ENCODE data around the gene CGB8.
"Not testable (repeated sequence)": the region's sequence is repeated elsewhere in the genome, so short reads cannot be mapped to it uniquely, and the experiment has no call there.

CGB8 gene

DNA sequence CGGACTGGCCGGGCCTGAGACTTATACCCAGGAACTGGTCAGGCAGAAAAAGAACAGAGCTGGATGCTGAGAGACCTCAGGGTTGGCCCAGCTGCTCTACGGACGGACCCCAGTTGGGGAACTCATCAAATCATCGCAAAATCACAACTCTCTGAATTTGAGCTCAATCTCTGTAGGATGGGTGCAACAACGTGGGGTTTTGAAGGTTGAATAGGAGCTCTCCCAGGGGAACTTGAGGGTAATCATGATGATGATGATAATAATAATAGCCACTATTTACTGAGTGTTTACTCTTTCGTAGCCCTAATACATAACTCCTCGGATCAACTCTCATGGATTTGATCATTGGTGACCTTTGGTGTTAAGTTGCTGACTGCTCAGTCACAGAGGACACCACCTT, 18.6 kb downstream of the CGB8 start:
- not testable (repeated sequence) for DNase-seq (ENCODE audit: low spot score)

DNA sequence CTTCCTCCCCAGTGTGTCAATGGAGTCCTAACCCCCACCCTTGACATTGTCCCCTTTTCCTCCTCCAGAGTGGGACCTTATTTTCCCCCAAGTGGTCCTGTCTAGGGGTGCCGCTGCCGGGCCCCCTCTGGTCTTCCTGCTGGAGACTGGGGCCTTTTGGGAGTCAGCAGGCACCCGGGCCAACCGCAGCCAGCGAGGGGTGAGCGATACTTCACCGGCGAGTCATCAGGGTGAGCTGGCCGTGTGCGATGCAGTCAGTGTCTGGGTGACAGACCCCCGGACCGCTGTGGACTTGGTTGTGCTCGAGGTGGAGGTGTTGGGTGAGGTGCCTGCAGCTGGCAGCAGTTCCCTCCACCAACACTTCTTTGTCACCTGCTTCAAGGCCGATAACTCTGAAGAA, 19.2 kb downstream of the CGB8 start:
- not testable (repeated sequence) for DNase-seq (ENCODE audit: low spot score)

DNA sequence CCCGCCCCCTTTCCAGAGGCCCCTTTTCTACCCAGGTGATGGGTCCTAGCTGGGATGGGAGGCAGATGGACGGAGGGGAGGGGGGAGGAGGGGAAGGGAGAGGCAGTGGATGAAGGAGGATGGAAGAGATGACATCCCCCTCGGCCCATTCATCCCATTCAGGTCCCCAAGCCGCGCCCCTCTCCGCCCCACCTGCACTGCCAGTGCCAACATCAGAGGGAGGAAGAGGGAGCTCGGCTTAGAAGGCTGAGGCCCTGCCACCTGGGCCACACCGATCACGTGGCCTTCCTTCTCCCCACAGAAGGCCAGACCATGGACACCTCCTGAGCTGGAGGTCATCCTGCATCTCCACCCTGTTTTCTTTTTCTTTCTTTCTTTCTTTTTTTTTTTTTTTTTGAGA, 20.2 kb downstream of the CGB8 start:
- DNase-seq (ENCODE audit: low spot score) = not testable (repeated sequence)

DNA sequence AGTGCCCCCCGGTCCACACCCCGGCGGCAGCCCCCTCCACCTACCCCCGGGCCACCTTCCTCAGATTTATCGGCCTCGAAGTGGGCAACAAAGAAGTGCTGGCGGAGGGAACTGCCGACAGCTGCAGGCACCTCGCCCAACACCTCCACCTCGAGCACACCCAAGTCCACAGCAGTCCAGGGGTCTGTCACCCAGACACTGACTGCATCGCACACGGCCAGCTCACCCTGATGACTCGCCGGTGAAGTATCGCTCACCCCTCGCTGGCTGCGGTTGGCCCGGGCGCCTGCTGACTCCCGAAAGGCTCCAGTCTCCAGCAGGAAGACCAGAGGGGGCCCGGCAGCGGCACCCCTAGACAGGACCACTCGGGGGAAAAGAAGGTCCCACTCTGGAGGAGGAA, 23.3 kb downstream of the CGB8 start:
- DNase-seq (ENCODE audit: low spot score) = not testable (repeated sequence)

DNA sequence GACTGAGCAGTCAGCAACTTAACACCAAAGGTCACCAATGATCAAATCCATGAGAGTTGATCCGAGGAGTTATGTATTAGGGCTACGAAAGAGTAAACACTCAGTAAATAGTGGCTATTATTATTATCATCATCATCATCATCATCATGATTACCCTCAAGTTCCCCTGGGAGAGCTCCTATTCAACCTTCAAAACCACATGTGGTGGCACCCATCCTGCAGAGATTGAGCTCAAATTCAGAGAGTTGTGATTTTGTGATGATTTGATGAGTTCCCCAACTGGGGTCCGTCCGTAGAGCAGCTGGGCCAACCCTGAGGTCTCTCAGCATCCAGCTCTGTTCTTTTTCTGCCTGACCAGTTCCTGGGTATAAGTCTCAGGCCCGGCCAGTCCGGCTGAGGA, 23.8 kb downstream of the CGB8 start:
- DNase-seq (ENCODE audit: low spot score) = not testable (repeated sequence)

DNA sequence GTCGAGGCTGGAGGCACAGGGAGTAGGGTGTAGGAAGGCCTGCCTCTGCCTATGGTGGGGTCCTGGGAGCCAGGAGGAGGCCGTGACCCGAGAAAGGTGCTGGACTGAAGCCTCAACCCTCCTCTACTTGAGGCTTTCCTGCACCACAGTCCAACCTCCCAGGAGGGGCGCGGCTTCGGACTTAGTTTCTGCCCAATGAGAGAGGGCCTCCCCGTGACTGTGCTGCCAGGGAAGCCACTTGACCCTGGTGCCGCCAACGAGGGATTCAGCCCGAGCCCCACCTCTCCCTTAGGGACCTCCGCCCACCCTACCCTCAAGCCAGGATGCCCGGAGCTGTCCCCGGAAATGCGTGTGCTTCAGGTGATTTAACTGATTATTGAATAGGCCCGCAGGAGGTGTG, 24.7 kb downstream of the CGB8 start, which contains the start of gene CGB3:
Gene CGB3, minus strand, starts transcription at position 101 of the 400 bp plus-strand sequence. CDS start 362 bp downstream, outside the sequence.
- DNase-seq (ENCODE audit: low spot score) = not testable (repeated sequence)

DNA sequence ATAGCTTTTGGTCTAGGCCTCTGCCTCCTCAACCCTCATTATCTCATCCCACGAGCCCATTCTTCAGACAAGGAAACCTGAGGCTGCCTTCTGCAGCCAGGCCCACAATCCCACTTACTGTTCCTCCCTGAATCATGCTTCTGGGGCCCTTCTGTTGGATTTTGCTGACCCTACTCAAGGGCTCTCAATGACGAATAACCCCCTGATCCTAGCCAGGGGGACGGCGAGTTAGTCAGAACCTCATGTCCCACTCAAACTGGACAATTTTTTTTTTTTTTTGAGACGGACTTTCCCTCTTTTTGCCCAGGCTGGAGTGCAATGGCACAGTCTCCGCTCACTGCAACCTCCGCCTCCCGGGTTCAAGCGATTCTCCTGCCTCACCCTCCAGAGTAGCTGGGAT, 26.8 kb downstream of the CGB8 start:
- no peak for DNase-seq (ENCODE audit: low spot score)

DNA sequence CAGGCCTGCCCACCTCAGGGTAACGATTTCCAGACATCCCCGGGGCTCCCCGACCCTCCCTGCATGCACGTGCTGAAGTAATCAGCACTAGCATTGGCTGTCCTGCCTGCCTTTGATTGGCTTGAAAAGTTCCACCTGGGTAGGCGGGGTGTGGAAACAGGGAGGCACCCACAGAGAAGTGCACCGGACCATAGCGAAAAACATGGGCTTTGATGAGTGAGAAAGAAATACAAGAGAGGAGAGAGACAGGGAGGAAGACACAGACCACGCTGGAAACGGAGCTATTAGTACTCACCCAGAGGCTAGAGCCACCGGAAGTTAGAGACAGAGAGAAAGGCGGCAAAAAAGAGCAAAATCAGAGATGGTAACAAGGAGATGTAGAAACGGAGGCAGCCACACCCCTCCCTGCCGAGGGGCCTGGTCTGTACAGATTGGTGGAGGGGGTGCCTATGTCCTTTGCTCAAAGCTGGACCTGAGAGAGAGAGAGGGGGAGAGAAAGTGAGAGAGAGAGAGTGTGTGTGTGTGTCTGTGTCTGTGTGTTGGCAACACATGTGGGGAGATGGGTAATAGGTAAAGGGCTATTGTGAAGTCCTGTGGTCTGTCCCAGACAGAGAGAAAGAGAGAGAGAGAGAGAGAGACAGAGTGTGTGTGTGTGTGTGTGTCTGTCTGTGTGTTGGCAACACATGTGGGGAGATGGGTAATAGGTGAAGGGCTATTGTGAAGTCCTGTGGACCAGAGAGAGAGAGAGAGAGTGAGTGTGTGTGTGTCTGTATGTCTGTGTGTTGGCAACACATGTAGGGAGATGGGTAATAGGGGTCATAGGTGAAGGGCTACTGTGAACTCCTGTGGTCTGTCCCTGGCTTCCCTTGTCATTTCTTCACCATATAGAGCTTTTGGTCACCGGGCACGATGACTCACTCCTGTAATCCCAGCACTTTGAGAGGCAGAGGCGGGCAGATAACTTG, 27.7 kb downstream of the CGB8 start:
- peak; percentile 45 for DNase-seq (ENCODE audit: low spot score)

DNA sequence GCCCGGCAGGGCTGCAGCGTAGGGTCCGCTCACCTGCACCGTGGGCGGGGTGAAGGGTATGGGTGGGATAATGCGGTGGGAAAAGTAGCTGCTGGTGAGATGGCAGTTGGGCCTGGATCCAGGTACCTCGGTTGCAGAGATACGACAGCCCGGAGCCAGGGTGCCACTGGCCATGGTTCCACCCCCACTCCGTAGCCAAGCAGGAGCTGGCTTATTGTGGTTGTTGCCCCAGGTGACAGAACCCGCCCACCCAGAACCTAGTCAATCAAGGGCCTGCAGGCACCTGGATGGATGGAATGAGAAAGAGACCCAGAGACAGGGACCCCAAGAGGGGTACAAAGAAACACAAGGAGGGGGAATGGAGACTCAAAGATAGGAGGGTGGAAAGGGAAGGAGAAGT, 28.6 kb downstream of the CGB8 start:
- no peak for DNase-seq (ENCODE audit: low spot score)

DNA sequence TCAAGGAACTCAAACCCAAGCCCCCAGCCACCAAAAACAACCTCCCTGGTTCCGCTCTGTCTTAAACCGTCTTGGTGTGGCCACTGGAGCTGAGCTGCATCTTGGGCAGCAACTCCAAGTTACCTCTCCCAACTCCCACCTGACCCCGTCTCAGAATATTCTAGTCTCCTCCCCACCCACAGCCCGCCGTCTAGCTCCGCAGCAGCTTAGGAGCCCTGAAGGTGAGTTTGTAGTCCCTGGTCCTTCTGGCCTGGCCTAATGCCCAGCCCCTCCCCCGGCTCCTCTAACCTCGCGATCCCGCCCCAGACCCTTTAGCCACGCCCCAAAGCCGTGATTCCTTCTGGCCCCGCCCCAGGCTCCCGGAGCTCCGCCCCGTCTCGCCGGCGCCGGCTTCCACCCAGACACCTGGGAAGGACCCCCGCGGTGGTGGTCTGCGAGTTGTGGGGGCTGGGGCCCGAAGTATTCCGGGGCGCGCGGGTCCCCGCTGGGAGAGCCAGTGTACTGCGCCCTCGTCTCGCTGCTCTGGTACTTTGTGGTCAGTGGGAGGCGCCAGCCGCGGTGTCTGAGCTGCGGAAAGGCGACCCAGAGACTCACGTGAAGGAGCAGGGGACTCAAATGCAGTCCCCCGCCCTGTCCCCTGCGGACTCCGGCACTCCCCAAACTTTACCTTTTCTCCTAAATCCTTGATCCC, 29.5 kb downstream of the CGB8 start:
- DNase-seq (ENCODE audit: low spot score) = peak; percentile 41

DNA sequence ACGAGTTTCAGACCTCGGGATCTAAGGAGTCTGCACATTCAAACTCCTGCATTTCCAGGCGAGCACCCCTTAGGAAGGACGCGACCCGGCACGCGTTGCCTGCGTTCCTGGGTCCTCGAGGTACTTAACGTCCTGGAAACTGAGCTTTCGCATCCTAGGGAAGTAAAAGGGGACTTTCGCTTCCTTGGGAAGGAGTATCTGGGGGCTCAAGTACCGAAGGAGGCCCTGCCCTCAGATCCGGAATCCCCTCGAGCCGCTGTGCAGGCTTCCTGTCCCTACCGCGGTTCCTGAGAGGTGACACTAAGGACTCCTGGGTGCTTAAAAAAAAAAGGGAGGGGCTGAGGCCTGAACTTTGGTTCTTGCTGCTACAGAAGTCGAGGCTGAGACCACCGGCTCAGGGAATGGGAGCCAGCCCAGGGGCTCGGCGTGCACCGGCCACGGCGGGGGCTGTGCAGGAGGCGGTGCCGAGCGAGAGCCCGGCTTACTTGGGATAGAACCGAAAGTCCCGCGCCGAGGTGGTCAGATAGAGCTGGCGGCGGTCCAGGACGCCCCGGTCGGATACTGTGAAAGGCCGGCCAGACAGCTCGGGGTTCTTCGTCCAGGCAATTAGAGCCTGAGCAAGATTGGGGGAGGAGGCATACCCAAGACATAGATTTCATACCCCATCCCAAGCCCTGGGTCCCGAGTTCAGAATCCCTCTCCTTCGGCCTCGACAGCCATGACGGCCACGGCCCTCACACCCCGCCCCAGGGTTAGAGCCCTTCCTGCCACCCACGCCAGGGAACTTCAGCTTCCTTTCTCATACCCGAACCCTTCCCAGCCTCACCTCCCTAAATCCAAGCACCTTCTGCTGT, 30.3 kb downstream of the CGB8 start:
- not testable (repeated sequence) for DNase-seq (ENCODE audit: low spot score)

DNA sequence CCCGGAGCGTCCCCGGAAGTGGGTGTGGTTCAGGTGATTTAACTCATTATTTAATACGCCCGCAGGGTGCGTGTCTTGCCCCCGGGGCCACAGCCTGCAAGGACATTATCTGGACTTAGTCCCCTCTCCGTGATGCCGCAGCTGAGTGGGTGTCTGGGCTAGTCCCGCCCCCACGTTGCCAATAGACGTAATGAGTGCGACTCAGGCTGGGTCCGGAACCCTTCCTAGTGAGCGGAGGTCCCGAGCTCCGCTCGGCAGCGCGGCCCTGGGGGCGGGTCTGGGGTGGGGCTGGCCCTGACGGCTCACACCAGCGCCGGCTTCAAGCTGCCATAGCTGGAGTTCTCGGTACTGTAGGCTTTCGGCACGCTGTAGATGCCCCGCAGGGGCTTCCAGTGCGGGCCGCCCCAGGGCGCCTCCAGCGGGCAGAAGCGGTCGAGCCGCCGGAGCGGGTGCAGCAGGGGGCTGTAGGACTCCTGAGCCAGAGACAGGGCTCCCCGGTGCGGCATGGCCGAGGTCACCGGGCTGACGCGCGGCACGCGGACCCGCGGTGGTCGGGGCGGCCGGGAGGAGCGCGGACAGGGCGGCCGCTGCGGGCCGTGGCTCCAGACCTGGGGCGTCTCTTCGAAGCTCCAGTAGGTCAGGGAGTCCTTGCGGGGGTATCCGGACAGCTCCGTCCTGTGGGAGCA, 31.1 kb downstream of the CGB8 start:
- peak; percentile 79 for DNase-seq (ENCODE audit: low spot score)

DNA sequence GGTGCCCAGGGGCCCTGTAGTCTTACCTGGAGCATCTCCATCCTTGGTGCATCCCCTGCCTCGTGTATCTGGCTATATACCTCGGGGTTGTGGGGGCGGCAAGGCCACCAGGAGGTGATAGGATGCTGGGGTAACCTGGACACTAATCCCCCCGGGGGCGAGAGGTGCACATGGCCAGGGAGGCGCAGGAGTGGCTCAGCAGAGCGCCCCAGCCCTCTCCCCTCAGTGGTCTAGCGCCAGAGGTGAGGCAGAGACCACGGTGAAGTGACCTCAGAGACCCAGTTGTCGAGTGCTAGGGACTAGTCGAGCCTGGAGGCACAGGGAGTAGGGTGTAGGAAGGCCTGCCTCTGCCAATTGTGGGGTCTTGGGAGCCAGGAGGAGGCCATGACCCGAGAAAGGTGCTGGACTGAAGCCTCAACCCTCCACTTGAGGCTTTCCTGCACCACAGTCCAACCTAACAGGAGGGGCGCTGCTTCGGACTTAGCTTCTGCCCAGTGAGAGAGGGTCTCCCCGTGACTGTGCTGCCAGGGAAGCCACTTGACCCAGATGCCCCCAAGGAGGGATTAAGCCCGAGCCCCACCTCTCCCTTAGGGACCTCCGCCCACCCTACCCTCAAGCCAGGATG, 31.8 kb downstream of the CGB8 start, which contains the start of gene LHB:
Gene LHB, minus strand, starts transcription at position 51 of the 625 bp plus-strand sequence. Its CDS starts 10 bp downstream, at position 41.
- no peak for DNase-seq (ENCODE audit: low spot score)

DNA sequence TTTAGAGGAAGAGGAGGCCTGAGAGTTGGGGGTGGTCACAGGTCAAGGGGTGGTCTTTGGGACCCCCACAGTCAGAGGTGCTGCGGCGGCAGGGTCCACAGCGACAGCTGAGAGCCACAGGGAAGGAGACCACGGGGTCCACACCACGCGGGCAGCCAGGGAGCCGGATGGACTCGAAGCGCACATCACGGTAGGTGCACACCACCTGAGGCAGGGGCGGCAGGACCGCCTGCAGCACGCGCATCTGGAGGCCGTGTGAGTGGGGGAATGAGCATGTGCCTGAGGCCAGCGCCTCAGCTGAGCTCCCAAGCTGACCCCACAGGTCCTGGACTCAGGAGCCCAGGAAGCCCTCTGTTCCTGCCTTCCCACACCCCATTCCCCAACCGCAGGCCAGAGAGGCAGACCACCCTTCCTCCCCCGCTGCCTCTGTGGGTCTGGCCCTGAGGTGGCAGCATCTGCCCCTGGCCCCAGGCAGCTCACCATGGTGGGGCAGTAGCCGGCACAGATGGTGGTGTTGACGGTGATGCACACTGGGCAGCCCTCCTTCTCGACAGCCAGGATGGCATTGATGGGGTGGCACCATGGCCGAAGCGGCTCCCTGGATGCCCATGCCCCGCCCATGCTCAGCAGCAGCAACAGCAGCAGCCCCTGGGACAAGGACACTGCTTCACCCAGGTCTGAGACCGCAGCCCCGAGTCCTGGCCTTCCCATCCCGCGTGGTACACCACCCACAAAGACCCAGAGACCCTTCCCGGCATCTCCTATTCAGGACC, 32.7 kb downstream of the CGB8 start:
- DNase-seq (ENCODE audit: low spot score) = no peak

DNA sequence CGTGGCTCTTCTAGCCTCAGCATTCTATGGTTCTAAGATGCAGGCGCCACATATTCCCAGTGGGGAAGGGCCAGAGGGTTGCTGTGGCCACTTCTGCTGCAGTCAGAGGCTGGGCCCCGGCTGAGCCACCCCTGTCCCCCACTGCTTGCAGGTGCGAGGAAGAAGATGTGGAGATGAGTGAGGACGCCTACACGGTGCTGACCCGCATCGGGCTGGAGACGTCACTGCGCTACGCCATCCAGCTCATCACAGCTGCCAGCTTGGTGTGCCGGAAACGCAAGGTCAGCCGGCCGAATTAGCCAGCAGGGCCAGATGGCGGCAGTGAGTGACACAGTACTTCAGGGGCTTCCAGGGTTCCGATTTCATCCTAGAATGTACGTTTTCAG, 34.0 kb downstream of the CGB8 start:
- DNase-seq (ENCODE audit: low spot score) = no peak

DNA sequence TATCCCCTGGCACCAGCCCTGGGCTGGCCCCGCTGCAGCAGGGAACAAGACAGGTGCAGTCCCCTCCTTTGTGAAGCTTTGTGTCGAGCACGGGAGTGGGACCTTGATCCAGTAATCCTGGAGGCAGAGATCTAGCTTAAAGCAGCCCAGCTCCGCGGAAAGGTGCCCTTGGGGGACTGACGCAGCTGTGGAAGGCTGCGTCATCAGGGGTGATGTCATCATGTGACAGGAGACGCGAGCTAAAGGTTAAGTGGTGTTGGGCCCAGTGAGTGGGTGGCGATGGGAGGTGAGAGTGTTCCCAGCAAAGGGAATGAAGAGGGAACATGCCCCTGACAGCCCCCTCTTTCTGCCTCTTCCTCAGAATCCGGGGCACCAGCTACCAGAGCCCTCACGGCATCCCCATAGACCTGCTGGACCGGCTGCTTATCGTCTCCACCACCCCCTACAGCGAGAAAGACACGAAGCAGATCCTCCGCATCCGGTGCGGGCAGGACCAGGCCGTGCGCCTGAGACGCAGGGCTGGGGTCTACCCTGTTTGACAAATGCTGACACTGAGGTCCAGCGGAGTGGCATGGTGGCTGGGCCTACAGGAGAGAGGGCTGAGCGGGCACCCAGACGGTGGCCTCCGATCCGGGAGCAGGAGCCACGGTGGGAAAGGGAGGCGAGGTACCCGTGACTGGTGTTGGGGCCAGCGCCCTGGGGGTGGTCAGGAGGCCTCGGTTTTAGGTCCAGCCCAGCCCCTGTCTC, 34.6 kb downstream of the CGB8 start:
- DNase-seq (ENCODE audit: low spot score) = no peak

DNA sequence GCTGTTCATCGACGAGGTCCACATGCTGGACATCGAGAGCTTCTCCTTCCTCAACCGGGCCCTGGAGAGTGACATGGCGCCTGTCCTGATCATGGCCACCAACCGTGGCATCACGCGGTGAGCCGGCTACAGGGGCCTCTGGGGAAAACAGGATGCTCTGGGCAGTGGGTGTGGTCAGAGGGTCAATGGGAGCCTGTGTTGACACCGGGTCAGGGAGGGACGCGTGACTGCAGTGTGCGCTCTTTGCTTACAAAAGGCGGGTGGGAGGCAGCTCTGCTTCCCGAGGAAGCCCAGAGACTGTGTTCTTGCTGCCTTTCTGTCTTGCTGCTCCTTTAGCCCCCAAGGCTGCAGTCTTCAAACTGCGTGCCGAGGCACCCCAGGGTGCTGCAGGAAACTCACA, 37.7 kb downstream of the CGB8 start:
- DNase-seq (ENCODE audit: low spot score) = no peak

DNA sequence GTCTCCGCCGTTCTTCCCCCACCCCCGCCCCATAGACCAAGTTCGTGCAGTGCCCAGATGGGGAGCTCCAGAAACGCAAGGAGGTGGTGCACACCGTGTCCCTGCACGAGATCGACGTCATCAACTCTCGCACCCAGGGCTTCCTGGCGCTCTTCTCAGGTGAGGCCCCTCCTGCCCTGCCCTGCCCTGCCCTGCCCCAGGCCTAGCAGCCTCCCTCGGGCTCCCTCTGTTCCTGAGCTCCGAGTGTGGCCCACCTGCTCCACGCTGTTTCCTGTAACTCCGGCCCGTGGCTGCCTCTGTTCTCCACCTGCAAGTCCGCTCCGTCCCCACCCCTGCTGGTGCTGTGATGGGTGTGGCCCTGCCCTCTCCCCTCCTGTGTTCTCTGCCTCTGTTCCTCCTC, 38.5 kb downstream of the CGB8 start:
- no peak for DNase-seq (ENCODE audit: low spot score)

DNA sequence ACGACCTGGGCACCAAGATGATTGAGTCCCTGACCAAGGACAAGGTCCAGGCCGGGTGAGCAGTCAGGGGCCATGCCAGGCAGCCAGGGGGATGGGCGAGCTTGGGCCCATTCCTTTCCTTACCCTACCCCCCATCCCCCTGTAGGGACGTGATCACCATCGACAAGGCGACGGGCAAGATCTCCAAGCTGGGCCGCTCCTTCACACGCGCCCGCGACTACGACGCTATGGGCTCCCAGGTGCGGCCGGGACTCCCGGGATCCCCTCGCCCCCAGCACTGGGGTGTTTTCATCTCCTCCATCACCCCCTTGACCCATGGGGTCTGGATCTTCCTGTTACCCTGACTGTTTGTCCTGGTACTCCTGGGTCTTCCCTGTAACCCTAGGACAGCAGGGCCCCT, 39.1 kb downstream of the CGB8 start:
- DNase-seq (ENCODE audit: low spot score) = no peak
